ENCODE data around the gene L3MBTL3. TPM values are rescaled to one million over a fixed set of nuclear protein-coding genes. Genes with fewer than 3 reads are reported as not detected.

L3MBTL3 gene
- total RNA-seq, 1 donor from 2014 or later, result 23.8 TPM

DNA sequence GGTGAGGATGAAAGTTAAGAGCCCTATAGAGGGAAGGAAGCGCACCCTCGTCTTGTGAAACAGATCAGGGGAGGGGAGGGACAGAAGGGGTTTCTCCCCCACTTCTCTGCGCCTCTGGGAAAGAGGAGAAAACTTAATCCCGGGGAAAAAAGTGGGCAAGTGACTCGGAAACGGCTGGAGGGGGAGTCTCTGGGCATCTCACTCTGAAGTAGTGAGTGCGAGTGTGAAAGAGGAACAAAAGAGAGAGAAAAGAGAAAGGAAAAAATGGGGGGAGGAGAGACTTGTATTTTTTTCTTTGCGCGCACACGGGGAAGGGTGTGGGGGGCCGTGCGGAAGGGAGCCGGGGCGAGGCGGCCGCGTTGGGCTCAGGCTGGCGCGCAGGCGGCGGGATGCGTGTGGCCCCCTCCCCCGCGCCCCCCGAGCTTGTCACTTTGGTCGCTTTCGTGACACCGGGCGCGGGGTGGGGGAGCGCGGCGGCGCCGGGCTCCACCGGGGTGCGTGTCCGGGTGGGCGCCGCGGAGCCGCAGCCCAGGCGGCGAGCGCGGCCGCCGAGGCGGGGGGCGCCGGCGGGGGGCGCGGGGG lies 454 bp downstream of the L3MBTL3 start:
- no peaks in the 10 kb centered on the region for H3K9me3 Mint-ChIP-seq
- H3K36me3 Mint-ChIP-seq, result no peaks in the 10 kb centered on the region
- H3K27me3 Mint-ChIP-seq, result no peaks in the 10 kb centered on the region
- TF ChIP-seq, protein P1, sequence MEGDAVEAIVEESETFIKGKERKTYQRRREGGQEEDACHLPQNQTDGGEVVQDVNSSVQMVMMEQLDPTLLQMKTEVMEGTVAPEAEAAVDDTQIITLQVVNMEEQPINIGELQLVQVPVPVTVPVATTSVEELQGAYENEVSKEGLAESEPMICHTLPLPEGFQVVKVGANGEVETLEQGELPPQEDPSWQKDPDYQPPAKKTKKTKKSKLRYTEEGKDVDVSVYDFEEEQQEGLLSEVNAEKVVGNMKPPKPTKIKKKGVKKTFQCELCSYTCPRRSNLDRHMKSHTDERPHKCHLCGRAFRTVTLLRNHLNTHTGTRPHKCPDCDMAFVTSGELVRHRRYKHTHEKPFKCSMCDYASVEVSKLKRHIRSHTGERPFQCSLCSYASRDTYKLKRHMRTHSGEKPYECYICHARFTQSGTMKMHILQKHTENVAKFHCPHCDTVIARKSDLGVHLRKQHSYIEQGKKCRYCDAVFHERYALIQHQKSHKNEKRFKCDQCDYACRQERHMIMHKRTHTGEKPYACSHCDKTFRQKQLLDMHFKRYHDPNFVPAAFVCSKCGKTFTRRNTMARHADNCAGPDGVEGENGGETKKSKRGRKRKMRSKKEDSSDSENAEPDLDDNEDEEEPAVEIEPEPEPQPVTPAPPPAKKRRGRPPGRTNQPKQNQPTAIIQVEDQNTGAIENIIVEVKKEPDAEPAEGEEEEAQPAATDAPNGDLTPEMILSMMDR (conservative IDR thresholded peaks at IDR 0.05), result no peak
- H3K4me3 Mint-ChIP-seq, result peak overlapping the region; percentile 98
- DNase-seq (ENCODE audit: extremely low spot score, unreplicated experiment), result peak; percentile 68
- no peaks in the 10 kb centered on the region for H3K4me1 Mint-ChIP-seq (ENCODE audit: unreplicated experiment)
- peak overlapping the region; percentile 98 for H3K27ac Mint-ChIP-seq

DNA sequence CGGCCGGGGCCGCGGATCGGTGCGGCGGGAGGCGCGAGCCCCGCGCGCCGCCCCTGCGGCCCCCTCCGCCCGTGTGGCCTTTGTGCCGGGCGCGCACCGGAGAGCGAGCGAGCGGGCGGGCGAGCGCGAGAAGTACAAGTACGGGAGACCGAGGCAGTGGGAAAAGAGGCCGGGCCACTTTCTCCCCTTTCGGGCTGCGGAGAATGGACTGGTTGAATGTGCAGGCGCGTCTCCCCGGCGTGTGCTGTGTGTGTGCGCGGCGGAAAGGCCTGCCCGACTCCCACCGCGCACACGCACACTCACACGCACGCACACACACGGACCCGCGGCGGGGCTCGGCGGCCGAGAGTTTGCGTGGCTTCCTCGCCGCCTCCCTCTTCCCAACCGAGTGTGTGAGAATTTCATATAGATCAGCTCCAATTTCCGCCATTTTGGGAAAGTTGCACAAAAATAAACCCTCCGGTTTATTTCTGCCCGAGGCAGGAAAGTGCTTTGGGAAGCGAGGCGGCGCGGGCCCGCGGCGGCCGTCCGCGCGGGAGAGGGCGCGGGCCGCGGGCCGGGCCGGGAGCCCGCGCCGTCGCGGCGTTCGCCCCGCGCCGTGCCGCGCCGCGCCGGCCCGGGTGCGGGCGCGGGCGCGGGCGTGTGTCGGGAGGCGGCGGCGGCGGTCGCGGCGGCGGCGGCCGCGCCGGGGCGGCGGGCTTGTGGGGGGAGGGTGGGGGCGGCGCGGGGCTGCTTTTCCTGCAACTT lies 1.1 kb downstream of the L3MBTL3 start:
- H3K4me1 Mint-ChIP-seq (ENCODE audit: unreplicated experiment), result no peaks in the 10 kb centered on the region
- peaks cover 1% of the 10 kb centered on the region for H3K36me3 Mint-ChIP-seq
- TF ChIP-seq, protein P1 (conservative IDR thresholded peaks at IDR 0.05), result no peak
- H3K9me3 Mint-ChIP-seq, result no peaks in the 10 kb centered on the region
- no peak for DNase-seq (ENCODE audit: extremely low spot score, unreplicated experiment)
- no peaks in the 10 kb centered on the region for H3K27me3 Mint-ChIP-seq
- H3K4me3 Mint-ChIP-seq, result peak overlapping the region; percentile 92
- peak overlapping the region; percentile 76 for H3K27ac Mint-ChIP-seq

DNA sequence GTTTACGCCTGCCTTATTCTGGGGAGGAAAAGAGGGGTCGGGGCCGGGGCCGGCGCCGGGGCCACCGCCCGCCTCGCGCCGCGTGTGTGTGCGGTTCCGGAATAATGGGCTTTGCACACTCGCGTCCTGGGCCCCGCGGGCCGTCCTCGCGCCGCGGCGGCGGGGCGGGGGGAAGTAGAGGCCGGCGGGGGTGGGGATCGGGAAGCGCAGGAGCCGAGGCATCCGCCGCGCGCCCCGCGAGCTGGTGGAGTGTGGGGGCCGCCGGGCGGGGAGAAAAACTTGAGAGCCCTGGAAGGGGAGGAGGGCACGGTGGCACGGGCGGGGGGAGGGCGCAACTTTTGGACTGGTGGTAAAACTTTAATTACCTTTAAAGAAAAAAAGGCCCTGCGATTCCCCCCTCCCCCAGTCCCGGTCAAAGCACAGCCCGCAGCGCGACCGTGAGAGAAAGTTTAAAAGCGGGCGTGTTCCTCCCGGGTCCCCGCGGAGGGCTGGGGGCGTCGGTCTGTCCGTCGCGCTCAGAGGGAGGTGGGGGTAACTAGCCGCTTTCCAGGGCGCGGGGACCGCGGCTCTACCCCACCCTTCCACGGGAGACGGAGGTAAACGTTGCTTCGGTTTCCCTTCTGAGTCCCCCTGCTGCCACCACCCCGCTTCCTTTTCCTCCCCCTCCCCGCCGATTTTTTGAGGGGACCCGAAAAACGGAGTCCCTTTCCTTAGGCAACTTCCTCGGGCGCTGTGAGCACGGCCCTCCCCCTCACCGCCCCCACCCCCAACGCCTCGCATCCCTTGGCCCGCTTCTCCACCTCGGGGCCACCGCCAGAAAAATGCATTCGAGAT lies 1.9 kb downstream of the L3MBTL3 start:
- H3K36me3 Mint-ChIP-seq, result peaks cover 9% of the 10 kb centered on the region
- no peaks in the 10 kb centered on the region for H3K27me3 Mint-ChIP-seq
- peak overlapping the region; percentile 93 for H3K27ac Mint-ChIP-seq
- H3K9me3 Mint-ChIP-seq, result no peaks in the 10 kb centered on the region
- H3K4me1 Mint-ChIP-seq (ENCODE audit: unreplicated experiment), result no peaks in the 10 kb centered on the region
- peak overlapping the region; percentile 99 for H3K4me3 Mint-ChIP-seq
- DNase-seq (ENCODE audit: extremely low spot score, unreplicated experiment), result peak; percentile 71
- TF ChIP-seq, protein P1 (conservative IDR thresholded peaks at IDR 0.05), result no peak

DNA sequence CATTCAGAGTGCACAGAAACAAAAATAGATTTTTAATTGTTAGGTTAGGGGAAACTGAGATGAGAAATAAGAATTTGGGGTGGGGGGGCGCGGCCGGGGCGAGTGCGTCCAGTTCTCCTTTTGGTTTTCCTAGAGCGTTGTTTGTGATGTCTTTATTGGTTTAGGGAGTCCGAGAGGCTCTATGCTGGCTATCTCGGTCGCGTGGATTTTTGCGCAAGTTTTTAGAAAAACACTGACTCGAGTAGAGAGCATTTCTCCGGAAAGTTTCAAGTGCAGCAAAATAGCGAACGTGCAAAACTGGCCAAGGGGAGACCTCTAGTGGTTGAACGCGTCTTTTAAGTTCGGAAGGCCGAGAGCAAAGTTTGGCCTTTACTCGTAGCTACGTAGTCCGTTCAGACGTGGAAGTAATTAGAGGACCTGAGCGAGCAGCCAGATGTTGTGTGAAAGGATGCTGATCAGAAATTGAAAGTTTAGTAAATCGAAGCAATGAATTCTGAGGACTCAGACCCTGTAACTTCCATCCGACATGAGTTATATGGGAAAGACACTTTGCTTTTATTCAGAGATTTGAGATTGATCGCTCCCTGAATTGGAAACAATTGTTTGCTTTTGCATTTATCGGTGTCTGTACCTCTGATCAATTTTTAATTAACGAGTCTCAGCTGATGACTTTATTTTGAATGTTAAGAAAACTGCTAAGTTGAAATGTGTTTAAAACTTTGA lies 2.7 kb downstream of the L3MBTL3 start:
- Mint-ChIP-seq H3K4me1 (ENCODE audit: unreplicated experiment) (no peaks in the 10 kb centered on the region), H3K4me3 (peak overlapping the region; percentile 99), H3K27ac (peak overlapping the region; percentile 93), H3K9me3 (no peaks in the 10 kb centered on the region), H3K36me3 (peaks cover 16% of the 10 kb centered on the region), H3K27me3 (no peaks in the 10 kb centered on the region)
- DNase-seq (ENCODE audit: extremely low spot score, unreplicated experiment), result peak; percentile 76
- TF ChIP-seq, protein P1 (conservative IDR thresholded peaks at IDR 0.05), result peak; percentile 87

DNA sequence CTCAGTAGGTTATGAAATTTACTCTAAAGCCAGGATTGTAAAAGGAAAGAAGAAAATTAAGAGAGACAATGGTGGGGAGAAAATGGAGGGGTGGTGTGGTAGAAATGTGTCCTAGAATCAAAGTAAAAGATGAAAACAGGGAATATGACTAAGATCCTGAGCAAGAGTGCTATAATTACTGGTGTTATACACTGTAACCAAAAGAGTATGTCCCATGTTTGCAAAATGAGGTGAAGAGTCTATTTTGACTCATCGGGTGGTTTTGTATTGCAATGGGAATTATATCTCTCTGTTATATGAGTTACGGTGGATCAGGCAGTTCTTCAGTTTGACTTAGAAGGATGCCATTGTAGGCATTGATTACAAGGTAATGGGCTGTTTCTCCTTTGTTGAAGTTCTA lies 8.5 kb downstream of the L3MBTL3 start:
- TF ChIP-seq, protein P1 (conservative IDR thresholded peaks at IDR 0.05), result no peak
- Mint-ChIP-seq H3K27me3 (no peaks in the 10 kb centered on the region), H3K27ac (no peak overlapping the region), H3K9me3 (no peaks in the 10 kb centered on the region), H3K36me3 (peaks cover 19% of the 10 kb centered on the region), H3K4me3 (no peak overlapping the region), H3K4me1 (ENCODE audit: unreplicated experiment) (peaks cover 7% of the 10 kb centered on the region)
- no peak for DNase-seq (ENCODE audit: extremely low spot score, unreplicated experiment)
